ENCODE results near the gene DNAJB8. TPM values are rescaled to one million over a fixed set of nuclear protein-coding genes. Genes with fewer than 3 reads are reported as not detected.

The DNAJB8 gene
- total and polyA plus RNA-seq, 9 of the 15 experiments (the other 6 are each of a cell fraction or from before 2014, with no cell fraction given): not detected

DNA sequence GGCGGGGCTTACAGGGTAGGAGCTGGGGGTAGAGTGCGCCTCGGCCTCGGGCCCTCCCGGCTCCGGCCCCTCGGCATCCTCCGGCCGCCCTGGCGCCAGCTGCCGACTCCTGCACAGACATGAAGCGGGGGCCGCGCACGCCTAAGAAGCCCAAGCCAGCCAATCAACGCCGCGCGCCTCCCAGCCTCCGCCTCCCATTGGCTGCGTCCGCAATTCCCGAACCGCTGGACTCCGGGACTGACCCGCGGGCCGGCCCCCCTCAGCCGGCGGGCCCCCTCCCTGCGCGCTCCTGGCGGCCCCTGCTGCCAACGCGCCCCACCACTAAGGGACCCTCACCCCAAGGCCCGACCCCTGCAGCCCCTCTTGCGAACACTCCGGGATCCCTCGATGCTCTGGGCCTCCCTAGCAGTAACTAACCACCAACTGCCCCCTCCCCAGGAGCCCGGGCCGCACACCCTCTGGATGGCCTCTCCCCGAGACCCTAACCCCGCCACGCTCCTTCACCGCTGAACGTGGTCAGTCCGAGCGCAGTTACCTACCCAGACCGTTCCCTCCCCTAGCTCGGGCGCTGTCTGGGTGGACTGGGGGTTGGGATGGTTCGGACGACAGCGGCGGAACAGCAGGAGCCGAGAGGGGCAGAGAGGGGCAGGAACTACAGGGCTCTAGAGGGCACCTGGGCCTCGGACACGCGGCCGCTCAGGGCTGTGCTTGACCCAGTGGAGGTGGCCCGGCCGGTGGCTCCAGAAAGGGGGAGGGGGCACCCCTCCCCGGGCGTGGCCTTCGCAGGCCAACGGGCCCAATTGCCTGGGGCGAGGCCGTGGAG lies 21.3 kb upstream of the DNAJB8 start (continued):
- TF ChIP-seq, protein P1, sequence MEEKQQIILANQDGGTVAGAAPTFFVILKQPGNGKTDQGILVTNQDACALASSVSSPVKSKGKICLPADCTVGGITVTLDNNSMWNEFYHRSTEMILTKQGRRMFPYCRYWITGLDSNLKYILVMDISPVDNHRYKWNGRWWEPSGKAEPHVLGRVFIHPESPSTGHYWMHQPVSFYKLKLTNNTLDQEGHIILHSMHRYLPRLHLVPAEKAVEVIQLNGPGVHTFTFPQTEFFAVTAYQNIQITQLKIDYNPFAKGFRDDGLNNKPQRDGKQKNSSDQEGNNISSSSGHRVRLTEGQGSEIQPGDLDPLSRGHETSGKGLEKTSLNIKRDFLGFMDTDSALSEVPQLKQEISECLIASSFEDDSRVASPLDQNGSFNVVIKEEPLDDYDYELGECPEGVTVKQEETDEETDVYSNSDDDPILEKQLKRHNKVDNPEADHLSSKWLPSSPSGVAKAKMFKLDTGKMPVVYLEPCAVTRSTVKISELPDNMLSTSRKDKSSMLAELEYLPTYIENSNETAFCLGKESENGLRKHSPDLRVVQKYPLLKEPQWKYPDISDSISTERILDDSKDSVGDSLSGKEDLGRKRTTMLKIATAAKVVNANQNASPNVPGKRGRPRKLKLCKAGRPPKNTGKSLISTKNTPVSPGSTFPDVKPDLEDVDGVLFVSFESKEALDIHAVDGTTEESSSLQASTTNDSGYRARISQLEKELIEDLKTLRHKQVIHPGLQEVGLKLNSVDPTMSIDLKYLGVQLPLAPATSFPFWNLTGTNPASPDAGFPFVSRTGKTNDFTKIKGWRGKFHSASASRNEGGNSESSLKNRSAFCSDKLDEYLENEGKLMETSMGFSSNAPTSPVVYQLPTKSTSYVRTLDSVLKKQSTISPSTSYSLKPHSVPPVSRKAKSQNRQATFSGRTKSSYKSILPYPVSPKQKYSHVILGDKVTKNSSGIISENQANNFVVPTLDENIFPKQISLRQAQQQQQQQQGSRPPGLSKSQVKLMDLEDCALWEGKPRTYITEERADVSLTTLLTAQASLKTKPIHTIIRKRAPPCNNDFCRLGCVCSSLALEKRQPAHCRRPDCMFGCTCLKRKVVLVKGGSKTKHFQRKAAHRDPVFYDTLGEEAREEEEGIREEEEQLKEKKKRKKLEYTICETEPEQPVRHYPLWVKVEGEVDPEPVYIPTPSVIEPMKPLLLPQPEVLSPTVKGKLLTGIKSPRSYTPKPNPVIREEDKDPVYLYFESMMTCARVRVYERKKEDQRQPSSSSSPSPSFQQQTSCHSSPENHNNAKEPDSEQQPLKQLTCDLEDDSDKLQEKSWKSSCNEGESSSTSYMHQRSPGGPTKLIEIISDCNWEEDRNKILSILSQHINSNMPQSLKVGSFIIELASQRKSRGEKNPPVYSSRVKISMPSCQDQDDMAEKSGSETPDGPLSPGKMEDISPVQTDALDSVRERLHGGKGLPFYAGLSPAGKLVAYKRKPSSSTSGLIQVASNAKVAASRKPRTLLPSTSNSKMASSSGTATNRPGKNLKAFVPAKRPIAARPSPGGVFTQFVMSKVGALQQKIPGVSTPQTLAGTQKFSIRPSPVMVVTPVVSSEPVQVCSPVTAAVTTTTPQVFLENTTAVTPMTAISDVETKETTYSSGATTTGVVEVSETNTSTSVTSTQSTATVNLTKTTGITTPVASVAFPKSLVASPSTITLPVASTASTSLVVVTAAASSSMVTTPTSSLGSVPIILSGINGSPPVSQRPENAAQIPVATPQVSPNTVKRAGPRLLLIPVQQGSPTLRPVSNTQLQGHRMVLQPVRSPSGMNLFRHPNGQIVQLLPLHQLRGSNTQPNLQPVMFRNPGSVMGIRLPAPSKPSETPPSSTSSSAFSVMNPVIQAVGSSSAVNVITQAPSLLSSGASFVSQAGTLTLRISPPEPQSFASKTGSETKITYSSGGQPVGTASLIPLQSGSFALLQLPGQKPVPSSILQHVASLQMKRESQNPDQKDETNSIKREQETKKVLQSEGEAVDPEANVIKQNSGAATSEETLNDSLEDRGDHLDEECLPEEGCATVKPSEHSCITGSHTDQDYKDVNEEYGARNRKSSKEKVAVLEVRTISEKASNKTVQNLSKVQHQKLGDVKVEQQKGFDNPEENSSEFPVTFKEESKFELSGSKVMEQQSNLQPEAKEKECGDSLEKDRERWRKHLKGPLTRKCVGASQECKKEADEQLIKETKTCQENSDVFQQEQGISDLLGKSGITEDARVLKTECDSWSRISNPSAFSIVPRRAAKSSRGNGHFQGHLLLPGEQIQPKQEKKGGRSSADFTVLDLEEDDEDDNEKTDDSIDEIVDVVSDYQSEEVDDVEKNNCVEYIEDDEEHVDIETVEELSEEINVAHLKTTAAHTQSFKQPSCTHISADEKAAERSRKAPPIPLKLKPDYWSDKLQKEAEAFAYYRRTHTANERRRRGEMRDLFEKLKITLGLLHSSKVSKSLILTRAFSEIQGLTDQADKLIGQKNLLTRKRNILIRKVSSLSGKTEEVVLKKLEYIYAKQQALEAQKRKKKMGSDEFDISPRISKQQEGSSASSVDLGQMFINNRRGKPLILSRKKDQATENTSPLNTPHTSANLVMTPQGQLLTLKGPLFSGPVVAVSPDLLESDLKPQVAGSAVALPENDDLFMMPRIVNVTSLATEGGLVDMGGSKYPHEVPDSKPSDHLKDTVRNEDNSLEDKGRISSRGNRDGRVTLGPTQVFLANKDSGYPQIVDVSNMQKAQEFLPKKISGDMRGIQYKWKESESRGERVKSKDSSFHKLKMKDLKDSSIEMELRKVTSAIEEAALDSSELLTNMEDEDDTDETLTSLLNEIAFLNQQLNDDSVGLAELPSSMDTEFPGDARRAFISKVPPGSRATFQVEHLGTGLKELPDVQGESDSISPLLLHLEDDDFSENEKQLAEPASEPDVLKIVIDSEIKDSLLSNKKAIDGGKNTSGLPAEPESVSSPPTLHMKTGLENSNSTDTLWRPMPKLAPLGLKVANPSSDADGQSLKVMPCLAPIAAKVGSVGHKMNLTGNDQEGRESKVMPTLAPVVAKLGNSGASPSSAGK (IDR thresholded peaks at IDR 0.05): peak; percentile 77
- TF ChIP-seq ZNF263 (CRISPR knock-in tag; IDR thresholded peaks at IDR 0.05; ENCODE audit: borderline replicate concordance): no peak
- no peak for TF ChIP-seq ZNF41 (CRISPR knock-in tag; conservative IDR thresholded peaks at IDR 0.05)
- no peak for TF ChIP-seq ZNF764 (CRISPR knock-in tag; IDR thresholded peaks at IDR 0.05; ENCODE audit: low read depth)
- TF ChIP-seq NUFIP1 (IDR thresholded peaks at IDR 0.05; ENCODE audit: partially characterized antibody): no peak
- TF ChIP-seq ZNF239 (CRISPR knock-in tag; IDR thresholded peaks at IDR 0.05): no peak
- TF ChIP-seq, protein P2, sequence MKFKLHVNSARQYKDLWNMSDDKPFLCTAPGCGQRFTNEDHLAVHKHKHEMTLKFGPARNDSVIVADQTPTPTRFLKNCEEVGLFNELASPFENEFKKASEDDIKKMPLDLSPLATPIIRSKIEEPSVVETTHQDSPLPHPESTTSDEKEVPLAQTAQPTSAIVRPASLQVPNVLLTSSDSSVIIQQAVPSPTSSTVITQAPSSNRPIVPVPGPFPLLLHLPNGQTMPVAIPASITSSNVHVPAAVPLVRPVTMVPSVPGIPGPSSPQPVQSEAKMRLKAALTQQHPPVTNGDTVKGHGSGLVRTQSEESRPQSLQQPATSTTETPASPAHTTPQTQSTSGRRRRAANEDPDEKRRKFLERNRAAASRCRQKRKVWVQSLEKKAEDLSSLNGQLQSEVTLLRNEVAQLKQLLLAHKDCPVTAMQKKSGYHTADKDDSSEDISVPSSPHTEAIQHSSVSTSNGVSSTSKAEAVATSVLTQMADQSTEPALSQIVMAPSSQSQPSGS (CRISPR knock-in tag; IDR thresholded peaks at IDR 0.05): no peak
- TF ChIP-seq, protein P3, sequence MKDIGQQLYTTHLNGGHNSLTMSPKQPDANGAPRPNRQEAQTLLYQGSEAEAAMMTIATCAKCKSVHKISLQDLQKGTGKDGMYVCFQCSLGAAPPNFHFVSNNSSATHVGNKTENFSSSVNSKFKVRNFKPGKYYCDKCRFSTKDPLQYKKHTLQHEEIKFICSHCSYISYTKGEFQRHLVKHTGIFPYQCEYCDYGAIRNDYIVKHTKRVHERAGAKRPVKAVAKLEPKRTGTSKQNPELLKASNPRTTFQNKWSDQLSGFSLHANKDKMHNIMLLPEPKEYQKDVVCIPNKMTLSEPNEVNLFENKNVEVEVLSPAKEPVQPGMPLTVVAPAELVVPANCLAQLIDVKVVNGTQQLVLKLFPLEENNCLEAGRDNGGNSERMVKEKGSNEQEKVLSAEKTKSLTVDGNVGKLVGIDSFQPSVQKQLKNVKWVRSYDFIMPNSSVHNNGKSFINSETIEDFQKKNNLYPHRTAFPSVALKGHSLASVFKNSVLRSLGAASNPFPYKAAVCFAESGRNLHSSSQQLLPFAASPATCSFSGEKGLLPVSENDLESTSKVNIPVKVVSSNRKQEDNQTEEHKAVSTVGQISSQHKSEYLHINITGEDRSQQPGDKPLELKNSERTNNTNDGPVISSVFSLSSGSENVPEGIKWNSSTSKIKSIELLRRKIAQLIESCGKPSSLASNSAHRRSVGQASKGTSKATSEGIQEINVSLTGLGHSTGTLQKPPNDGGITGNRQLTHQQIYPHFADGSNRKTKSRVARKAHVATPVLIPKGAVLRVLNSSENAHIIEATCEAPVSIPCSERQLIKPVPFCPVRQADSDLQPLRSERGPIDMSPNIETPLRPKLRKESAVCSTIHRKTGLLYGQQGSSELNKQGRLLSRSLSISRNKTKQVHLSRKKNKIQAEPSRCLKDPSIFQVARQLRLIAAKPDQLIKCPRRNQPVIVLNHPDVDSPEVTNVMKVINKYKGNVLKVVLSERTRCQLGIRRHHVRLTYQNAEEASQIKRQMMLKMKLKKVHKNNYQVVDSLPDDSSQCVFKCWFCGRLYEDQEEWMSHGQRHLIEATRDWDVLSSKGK (CRISPR knock-in tag; IDR thresholded peaks at IDR 0.05): no peak
- no peak for TF ChIP-seq HNRNPUL1 (IDR thresholded peaks at IDR 0.05; ENCODE audit: low read length)
- TF ChIP-seq NFYB (IDR thresholded peaks at IDR 0.05; ENCODE audit: extremely low read depth, insufficient read length): peak; percentile 97
- no peak for TF ChIP-seq ZC3H11A (IDR thresholded peaks at IDR 0.05; ENCODE audit: low read depth, low read length)

Measured in K562 (cell line).